ENCODE measurements around the gene RPA1.
"Not testable (repeated sequence)": the region's sequence is repeated elsewhere in the genome, so short reads cannot be mapped to it uniquely, and the experiment has no call there.

Gene RPA1

DNA sequence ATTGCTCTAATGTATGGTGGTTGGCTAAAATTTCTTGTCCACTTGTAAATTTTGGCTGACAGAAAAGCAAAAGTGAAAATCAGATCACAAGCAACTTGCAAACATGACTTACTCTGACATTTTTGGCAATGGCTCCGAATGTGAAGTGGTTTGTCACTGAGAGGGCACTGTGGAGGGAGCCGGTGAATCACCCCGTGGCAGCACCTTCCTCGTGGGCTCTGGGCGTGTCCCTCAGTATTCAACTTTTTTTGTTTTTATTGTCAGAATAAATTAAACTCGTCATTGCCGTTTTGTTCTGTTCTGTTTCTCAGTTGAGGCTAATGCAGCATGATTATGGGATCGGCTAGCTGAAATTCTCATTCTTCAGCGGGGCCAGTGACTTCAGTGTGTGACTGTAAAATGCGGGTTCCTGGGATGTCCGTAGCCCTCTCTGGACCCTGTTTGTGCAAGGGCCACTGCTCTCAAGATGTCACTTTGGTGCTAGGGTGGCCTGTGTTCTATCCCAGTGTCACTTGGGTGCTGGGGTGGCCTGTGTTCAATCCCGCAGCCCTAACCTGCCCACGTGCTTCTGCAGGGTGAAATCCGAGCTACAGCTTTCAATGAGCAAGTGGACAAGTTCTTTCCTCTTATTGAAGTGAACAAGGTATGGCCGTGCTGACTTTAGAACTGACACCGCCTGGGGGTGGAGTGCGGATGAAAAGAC is 48.8 kb downstream of the RPA1 start:
- DNase-seq (ENCODE audit: low read depth), result no peak

DNA sequence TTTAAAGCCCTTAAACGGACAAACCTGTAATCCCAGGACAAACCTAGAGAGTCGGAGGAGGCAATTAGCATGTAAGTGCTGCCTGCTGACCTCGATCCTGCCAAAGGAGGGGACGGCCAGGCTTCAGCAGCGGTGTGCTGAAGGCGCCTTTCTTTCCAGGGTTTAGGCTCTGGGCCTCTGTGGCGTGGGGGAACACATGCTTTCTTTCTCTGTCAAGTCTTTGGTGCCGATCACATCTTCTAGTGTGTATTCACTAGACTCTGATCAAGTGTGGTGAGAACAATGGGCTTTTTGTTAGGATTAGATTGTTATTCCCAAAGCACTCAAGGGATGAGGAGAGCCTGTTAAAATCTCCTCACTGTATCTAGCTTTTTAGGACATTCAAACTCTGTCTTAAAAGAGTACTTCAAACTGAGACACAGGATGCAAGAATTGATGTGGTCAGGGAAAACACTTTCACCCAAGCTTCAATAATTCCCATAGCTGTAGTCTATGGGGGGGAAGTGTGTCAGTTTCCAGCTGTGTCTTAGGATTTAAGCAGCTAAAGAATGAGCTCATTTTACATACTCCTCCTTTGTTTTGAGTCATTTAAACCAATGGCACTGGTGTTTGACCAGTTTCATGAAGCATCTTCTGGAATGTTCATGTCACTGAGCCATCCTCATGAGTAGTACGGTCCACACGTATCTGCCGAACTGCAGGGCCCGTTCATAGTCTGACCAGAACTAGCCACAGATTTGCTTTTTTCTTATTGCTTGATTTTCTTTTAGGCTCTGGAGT is 51.2 kb downstream of the RPA1 start:
- DNase-seq (ENCODE audit: low read depth), result no peak

DNA sequence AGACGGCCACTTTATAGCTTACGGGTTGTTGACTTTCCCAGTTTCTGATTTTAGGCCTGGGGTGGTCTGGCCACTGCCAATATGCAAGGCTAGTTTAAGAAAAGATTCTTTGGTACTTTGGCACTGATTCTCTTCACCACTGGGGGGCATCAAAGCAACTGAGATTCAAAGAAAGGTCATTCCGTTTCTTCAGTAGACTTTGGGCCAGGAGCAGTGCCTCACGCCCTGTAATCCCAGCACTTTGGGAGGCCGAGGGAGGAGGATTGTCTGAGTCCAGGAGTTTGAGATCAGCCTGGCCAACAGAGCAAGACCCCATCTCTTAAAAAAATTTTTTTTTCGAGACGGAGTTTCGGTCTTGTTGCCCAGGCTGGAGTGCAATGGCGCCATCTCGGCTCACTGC is 53.0 kb downstream of the RPA1 start:
- DNase-seq (ENCODE audit: low read depth), result no peak

DNA sequence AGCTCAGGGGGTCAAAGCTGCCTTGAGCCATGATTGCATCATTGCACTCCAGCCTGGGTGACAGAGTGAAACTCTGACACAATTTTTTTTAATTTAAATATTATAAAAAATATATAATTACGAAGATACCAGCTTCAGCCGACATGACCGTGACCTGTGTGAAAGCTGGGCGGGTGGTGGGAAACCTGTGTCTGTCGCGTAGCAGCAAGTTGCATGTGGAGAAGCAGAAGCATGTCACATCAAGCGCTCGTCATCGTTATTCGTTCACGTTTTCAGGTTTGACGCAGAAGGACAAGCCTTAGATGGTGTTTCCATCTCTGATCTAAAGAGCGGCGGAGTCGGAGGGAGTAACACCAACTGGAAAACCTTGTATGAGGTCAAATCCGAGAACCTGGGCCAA is 53.7 kb downstream of the RPA1 start:
- no peak for DNase-seq (ENCODE audit: low read depth)

DNA sequence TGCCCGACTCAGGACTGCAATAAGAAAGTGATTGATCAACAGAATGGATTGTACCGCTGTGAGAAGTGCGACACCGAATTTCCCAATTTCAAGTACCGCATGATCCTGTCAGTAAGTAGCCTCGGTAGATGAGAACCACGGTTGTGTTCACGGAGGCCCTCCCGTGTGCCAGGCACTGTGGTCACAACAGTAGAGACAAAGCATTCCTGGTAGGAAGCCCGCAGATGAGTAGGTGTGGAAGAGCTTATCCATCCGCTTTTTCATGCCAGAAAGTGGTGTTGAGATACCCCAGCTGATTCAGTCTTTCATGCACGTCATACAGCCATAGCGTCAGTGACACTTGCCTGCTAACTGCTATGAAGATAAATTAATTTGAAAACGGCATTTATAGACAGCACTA is 58.9 kb downstream of the RPA1 start:
- no peak for DNase-seq (ENCODE audit: low read depth)

- no peak for DNase-seq (ENCODE audit: low read depth)
Observed at GRCh38 chr17:1890758-1891450, 61.1 kb downstream of the RPA1 start.

DNA sequence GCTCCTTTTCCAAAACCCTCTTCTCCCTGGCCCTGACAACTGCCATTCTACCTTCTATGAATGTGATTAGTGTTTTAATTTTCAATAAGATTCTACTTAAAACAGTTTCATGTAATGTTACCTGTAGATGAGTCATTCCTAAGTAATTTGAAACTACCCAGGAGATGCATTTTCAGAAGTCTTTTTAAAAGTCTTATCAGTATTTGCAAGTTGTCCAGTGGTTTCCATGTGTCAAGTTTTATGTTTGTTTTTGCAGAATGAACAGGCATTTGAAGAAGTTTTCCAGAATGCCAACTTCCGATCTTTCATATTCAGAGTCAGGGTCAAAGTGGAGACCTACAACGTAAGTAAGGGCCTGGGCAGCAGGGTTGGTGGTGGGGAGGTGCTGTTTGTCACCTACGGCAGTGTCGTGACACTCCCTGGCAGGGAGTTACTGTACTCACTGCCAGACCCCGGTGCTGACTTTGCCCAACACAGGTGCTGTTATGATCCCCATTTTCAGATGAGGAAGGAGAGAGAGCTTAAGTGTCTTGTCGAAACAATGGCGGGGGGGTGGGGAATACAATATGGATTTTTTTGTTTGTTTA is 65.0 kb downstream of the RPA1 start:
- DNase-seq (ENCODE audit: low read depth), result no peak

DNA sequence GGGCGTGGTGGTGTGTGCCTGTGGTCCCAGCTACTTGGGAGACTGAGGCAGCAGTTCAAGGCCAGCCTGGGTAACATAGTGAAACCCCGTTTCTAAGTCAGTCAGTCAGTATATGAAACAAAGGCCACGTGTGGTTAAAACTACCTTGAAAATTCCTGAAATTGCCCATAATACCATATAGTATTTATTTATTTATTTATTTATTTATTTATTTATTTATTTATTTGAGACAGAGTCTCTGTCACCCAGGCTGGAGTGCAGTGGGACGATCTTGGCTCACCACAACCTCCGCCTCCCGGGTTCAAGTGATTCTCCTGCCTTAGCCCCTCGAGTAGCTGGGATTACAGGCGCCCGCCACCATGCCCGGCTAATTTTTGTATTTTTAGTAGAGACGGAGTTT is 65.7 kb downstream of the RPA1 start:
- DNase-seq (ENCODE audit: low read depth), result not testable (repeated sequence)

GRCh38 chr17:1896243-1897104 is 66.7 kb downstream of the RPA1 start:
- DNase-seq (ENCODE audit: low read depth), result no peak

GRCh38 chr17:1897105-1897656 is 67.4 kb downstream of the RPA1 start:
- no peak for DNase-seq (ENCODE audit: low read depth)

DNA sequence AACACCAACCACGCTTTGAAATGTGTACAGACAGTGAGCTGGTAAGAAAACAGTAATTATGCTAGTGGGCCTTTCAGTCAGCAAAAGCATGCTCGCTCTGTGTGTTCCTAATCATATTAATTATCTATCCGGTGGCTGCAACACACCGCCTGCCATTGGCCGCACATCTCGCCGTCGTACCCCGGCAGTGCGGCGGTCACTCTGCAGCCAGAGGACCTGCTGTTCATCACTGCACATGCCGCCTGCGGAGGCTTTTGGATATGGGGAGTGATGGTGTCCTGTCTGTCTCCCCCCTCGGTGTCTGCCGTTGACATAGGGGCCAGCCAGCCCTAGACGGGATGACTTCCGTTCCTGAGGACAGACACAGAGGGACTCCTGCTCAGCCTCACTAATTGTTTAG is 68.5 kb downstream of the RPA1 start:
- no peak for DNase-seq (ENCODE audit: low read depth)

- no peak for DNase-seq (ENCODE audit: low read depth)
Observed at GRCh38 chr17:1898872-1899271, 69.1 kb downstream of the RPA1 start.

DNA sequence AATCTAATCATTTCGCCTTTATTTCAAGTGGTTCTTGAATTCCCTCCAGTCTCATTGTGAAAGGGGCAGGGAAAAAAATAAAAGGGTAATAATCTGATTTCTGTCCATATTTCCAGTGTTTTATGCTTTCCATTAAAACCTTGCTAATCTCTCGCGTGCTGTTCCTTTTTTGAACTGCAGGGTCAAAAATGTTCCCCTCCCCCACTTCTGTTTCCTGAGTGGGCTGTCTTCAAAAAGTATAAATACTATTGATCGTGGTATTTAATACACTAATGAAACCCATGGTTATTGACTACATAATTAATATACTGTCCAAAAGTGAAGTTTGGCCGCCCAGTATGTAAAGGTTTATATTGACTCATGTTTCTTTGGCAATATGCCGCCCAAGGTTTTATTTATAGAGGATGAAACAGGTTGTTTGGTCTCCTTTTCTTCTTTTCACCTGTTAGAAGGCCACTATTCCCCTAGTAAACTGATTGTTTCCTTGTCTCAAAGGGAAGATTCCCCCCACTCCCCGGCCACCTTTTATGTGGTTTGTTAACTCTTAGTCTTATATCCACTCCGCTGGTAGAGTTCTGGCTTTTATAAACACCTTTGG is 69.7 kb downstream of the RPA1 start:
- DNase-seq (ENCODE audit: low read depth), result no peak

DNA sequence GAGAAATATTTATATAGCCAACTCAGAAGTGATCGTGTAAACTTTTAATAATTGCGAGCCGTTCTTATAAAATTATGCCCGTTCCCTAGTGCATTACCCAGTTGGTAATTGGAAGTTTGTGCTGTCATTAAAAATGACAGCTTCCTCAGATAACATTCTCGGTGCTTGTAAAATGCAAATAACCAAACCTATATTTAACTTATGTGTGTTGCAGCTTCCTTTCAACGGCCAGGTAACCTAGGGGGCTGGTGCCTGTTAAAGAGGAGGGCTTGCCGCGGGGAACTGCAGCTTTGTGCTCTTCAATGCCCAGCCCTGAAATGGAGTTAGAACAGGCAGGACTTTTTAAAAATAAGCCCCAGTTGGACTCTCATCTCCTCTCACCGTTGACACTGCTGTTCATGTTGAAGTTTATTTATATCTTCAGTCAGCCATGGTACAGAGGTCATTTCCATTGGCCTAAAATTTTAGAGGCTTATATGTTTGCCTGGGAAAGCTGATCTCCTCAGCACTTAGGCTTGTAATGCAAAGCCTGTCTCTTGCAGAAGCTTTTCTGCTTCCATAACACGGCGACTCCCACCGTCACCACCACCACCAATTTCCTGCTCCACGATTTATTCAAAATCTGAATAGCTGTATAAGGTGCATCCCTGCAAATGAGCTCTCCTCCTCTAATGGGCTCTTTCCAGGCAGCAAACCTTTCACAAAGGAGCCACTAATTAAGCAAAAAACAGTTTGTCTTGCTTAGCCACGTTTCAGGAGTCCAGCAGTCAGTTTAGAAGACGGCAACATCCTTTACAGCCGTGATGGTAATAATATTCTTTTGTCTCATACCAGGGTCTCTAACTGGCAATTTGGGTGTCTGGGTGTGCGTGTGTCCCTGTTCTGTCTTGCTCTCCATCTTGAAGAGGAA is 74.7 kb downstream of the RPA1 start:
- no peak for DNase-seq (ENCODE audit: low read depth)

- DNase-seq (ENCODE audit: low read depth), result no peak
Observed at GRCh38 chr17:1905190-1905913, 75.5 kb downstream of the RPA1 start.

- no peak for DNase-seq (ENCODE audit: low read depth)
Observed at GRCh38 chr17:1906662-1907101, 76.9 kb downstream of the RPA1 start.

- no peak for DNase-seq (ENCODE audit: low read depth)
Observed at GRCh38 chr17:1907216-1907631, 77.4 kb downstream of the RPA1 start.

- no peak for DNase-seq (ENCODE audit: low read depth)
Observed at GRCh38 chr17:1907909-1908698, 78.3 kb downstream of the RPA1 start.
